Muscle layer of duodenum (tissue), 2 donors: ENCODE results near the gene CMKLR1.

Source experiments
- H3K27ac ChIP-seq: one replicate; pipeline ENCODE4 v1.7.0; 2013; ENCODE audit warnings: mild to moderate bottlenecking, low read length
- H3K27me3 ChIP-seq: one replicate; pipeline ENCODE4 v1.7.0; 2013; ENCODE audit warnings: low read depth, mild to moderate bottlenecking, control low read depth, low read length
- H3K36me3 ChIP-seq, 2 donors: one replicate each; pipeline ENCODE4 v1.7.0; 2013; ENCODE audit warnings: low read length in 2 of 2, control low read depth in 1 of 2, mild to moderate bottlenecking in 1 of 2; ENCODE audit not compliant: insufficient read depth in 2 of 2, control insufficient read depth in 1 of 2
- H3K4me1 ChIP-seq, 2 donors: one replicate each; pipeline ENCODE4 v1.7.0; 2013; ENCODE audit warnings: low read length in 2 of 2, mild to moderate bottlenecking in 2 of 2, control low read depth in 1 of 2, moderate library complexity in 1 of 2; ENCODE audit not compliant: insufficient read depth in 2 of 2, control insufficient read depth in 1 of 2
- H3K4me3 ChIP-seq, 2 donors: one replicate each; pipeline ENCODE4 v1.7.0; 2013; ENCODE audit warnings: low read length in 2 of 2, low read depth in 1 of 2, mild to moderate bottlenecking in 1 of 2
- H3K9me3 ChIP-seq, 2 donors: one replicate each; pipeline ENCODE4 v1.7.0; 2013; ENCODE audit warnings: low read length in 2 of 2, control low read depth in 1 of 2, mild to moderate bottlenecking in 1 of 2; ENCODE audit not compliant: control insufficient read depth in 1 of 2
- donor health status: healthy.

CMKLR1 gene

DNA sequence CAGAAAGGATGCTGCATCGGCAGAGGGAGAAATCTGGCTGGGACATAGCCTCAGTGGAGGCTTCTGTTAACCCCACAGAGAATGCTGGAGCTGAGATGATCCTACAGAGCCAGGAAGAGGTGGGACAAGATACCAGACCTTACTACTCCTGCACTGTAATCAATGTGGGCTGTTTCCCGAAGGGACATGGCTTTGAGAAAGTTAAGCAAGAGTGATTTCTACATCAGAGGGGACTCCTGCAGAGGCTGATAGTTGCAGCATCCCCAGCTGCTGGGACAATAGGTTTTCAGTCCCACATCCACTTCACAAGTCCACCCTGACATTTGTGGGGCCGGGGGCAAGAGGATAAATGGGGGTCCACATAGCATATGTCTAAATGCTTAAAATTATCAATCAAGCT is 22.5 kb upstream of the CMKLR1 start:
- no peaks in the 10 kb centered on the region for H3K27me3 ChIP-seq

GRCh38 chr12:108360487-108360886 is 21.4 kb upstream of the CMKLR1 start:
- H3K36me3 ChIP-seq: no peaks in the 10 kb centered on the region
- no peaks in the 10 kb centered on the region for H3K4me1 ChIP-seq
- no peaks in the 10 kb centered on the region for H3K27me3 ChIP-seq
- no peak overlapping the region for H3K27ac ChIP-seq
- H3K9me3 ChIP-seq: no peaks in the 10 kb centered on the region
- H3K4me3 ChIP-seq: no peak overlapping the region

More for the DNA sequence above, 22.5 kb upstream of the CMKLR1 start:
- Histone ChIP-seq H3K4me1 (no peaks in the 10 kb centered on the region), H3K36me3 (no peaks in the 10 kb centered on the region), H3K9me3 (no peaks in the 10 kb centered on the region), H3K27ac (no peak overlapping the region), H3K4me3 (no peak overlapping the region)

GRCh38 chr12:108360057-108360456 is 20.9 kb upstream of the CMKLR1 start:
- no peaks in the 10 kb centered on the region for H3K36me3 ChIP-seq
- no peaks in the 10 kb centered on the region for H3K27me3 ChIP-seq
- no peak overlapping the region for H3K4me3 ChIP-seq
- H3K9me3 ChIP-seq: no peaks in the 10 kb centered on the region
- H3K4me1 ChIP-seq: no peaks in the 10 kb centered on the region
- no peak overlapping the region for H3K27ac ChIP-seq

GRCh38 chr12:108358580-108358965 is 19.5 kb upstream of the CMKLR1 start:
- Histone ChIP-seq H3K4me3 (no peak overlapping the region), H3K27ac (no peak overlapping the region), H3K27me3 (no peaks in the 10 kb centered on the region), H3K4me1 (no peaks in the 10 kb centered on the region), H3K9me3 (no peaks in the 10 kb centered on the region), H3K36me3 (no peaks in the 10 kb centered on the region)

GRCh38 chr12:108357834-108358579 is 18.9 kb upstream of the CMKLR1 start:
- Histone ChIP-seq H3K36me3 (no peaks in the 10 kb centered on the region), H3K27ac (no peak overlapping the region), H3K4me3 (no peak overlapping the region), H3K9me3 (no peaks in the 10 kb centered on the region), H3K4me1 (no peaks in the 10 kb centered on the region), H3K27me3 (no peaks in the 10 kb centered on the region)

GRCh38 chr12:108356835-108357806 is 18.0 kb upstream of the CMKLR1 start:
- no peaks in the 10 kb centered on the region for H3K36me3 ChIP-seq
- H3K9me3 ChIP-seq: no peaks in the 10 kb centered on the region
- H3K4me1 ChIP-seq: no peaks in the 10 kb centered on the region
- no peak overlapping the region for H3K4me3 ChIP-seq
- no peak overlapping the region for H3K27ac ChIP-seq
- no peaks in the 10 kb centered on the region for H3K27me3 ChIP-seq

GRCh38 chr12:108355069-108355468 is 16.0 kb upstream of the CMKLR1 start:
- Histone ChIP-seq H3K27me3 (no peaks in the 10 kb centered on the region), H3K4me1 (no peaks in the 10 kb centered on the region), H3K9me3 (no peaks in the 10 kb centered on the region), H3K36me3 (no peaks in the 10 kb centered on the region), H3K4me3 (no peak overlapping the region), H3K27ac (no peak overlapping the region)

- no peaks in the 10 kb centered on the region for H3K9me3 ChIP-seq
- H3K36me3 ChIP-seq: no peaks in the 10 kb centered on the region
- no peaks in the 10 kb centered on the region for H3K4me1 ChIP-seq
- H3K27ac ChIP-seq: no peak overlapping the region
- no peak overlapping the region for H3K4me3 ChIP-seq
- no peaks in the 10 kb centered on the region for H3K27me3 ChIP-seq
Measured at GRCh38 chr12:108352591-108352990, 13.5 kb upstream of the CMKLR1 start.

DNA sequence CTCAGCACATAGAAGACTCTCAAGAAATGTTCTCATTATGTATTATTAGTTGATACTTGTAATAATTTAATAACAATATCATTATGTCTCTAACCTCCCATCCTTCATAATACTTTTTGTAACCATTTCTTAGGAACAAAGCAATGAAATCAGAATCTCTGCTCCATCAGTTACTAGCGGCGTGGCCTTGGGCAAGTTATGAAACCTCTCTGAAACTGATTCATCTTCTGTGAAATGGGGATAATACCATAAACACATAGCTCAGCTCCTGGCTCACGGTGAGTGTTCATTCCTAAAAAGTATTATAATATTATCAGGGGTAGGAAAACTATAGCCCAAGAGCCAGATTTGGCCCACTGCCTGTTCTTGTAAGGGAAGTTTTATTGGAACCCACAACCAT is 11.4 kb upstream of the CMKLR1 start:
- Histone ChIP-seq H3K27me3 (no peaks in the 10 kb centered on the region), H3K27ac (no peak overlapping the region), H3K4me1 (no peaks in the 10 kb centered on the region), H3K36me3 (no peaks in the 10 kb centered on the region), H3K4me3 (no peak overlapping the region), H3K9me3 (no peaks in the 10 kb centered on the region)

- H3K36me3 ChIP-seq: no peaks in the 10 kb centered on the region
- H3K9me3 ChIP-seq: no peaks in the 10 kb centered on the region
- no peaks in the 10 kb centered on the region for H3K4me1 ChIP-seq
- H3K4me3 ChIP-seq: no peak overlapping the region
- no peaks in the 10 kb centered on the region for H3K27me3 ChIP-seq
- no peak overlapping the region for H3K27ac ChIP-seq
Measured at GRCh38 chr12:108349278-108349688, 10.2 kb upstream of the CMKLR1 start.

DNA sequence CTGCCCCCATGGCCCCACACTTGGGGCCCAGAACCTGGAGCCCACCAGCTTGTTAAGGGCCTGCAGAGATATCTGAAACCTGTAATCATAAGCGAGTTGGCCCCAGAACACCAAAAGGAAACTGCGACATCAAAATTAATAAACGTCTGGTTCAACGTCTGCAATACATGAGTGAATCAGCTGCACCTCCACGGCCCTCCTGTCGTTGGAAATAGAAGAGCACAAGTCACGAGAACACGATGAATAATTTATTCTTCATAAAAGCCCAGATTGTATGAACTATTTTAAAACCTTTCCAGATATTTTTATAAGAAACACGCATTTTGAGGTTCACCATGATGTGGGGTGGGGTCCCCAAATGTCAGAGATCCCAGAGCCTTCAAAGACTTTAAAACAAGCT is 9.7 kb upstream of the CMKLR1 start:
- Histone ChIP-seq H3K4me3 (no peak overlapping the region), H3K9me3 (no peaks in the 10 kb centered on the region), H3K27me3 (no peaks in the 10 kb centered on the region), H3K4me1 (no peaks in the 10 kb centered on the region), H3K27ac (no peak overlapping the region), H3K36me3 (no peaks in the 10 kb centered on the region)
